ENCODE measurements around the gene ZNF750.

The ZNF750 gene

DNA sequence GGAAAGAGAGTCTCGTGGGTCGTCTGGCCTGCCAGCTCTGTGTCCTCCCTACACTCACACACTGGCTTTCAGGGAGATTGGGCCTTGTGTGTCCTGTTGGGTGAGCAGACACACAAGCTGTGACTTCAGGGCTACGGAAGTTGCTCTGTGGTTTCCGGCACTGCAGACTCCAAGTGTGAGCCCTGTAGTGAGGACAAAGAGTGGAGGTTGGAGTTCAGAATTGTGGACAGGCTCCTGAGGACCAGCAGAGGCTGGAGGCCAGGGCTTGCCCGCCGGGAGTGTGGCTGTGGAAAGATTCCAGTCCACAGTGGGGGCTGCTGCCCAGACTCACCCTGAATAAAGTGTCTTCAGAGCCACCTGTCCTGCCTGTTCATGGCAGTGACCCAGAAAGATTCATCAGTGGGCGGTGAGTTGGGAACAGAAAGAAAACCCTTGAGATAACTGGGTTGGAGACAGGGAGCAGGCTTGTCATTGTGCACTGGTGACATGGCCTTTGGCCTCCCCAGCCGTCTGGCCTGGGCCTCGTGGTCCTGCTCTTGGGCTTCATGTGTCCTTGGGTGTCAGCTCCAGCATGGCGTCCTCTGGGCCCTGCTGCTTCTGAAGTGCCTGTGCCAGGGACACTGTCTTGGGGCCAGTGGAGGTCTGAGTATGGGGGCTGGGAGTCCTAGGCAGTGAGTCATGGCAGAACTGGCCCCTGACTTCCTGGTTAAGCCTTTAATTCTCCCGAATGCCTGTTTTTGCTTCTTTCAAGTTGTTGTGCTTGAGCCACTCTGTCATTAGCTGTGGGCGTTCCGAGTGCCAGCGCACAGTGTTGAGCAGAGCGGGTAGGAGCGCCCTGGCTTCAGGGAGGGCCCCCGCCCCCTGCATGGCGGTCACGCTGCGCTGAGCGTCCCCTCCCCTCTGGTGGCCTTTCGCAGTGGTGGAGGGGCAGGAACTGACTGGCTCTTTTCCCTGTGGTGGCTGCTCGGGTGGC is 19.9 kb upstream of the ZNF750 start:
- DNase-seq = peak; percentile 69

DNA sequence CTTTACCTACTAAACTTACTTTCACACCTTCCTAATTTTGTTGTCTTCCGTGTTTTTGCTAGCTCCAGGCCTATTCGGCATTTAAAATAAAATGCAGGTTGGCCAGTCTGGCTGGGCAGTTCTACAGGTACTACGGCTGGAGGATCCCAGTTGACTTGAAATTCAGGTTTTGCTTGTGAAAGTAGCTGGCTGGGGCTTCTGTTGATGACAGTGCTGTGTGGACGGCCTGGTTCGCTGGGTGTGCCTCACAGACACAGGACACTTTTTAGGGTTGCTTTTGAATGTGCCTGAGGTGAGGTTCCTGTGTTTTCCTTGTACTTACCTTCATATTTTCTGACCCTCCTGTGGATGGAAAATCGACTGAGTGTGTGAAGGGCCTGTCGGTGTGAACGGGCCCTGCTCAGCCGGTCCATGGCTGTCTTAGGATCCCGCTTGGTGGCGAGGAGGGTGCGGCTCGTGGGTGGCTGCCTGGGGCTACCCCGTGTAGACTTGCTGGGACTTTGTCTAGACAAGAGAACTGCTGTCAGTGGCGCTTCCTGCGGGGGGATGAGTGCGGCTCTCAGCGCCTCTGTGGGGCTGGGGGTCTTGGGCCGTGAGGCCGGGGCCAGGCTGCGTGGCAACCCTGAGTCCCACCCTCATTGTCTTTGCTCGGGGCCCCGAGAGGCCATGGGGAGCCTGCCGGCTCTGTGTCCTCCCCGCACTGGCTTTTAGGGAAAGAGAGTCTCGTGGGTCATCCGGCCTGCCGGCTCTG is 18.7 kb upstream of the ZNF750 start:
- DNase-seq = peak; percentile 41

DNA sequence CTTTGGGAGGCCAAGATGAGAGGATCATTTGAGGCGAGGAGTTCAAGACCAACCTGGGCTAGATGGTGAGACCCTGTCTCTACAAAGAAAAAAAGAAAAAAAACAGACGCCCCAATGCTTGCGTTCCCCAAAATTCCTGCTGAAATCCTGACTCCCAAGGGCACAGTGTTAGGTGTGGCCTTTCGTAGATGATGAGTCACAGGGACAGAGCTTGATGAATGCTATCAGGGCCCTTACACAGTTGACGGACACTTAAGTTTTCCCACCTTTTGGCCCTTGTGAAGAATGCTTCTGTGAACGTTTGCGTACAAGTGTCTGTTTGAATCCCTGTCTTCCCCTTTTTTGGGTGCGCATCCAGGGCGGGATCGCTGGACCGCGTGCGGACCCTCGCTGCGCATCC is 16.5 kb upstream of the ZNF750 start:
- no peak for DNase-seq

DNA sequence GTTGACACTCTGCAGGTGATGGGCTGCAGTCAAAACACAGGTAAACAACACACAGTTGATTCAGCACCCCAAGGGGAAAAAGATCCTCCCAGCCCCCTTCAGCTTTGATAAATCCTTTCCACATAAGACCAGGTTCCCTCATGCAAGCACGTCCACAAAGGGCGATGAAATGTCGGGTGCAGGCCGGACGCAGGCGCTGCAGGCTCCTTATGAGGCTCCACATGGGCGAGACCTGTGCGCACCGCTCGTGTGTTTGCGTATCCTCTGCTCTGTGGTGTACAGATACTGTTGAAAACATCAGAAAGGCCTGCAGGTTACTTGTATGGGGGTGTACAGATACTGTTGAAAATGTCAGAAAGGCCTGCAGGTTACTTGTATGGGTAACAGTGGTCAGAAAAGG is 14.4 kb upstream of the ZNF750 start:
- DNase-seq = no peak

DNA sequence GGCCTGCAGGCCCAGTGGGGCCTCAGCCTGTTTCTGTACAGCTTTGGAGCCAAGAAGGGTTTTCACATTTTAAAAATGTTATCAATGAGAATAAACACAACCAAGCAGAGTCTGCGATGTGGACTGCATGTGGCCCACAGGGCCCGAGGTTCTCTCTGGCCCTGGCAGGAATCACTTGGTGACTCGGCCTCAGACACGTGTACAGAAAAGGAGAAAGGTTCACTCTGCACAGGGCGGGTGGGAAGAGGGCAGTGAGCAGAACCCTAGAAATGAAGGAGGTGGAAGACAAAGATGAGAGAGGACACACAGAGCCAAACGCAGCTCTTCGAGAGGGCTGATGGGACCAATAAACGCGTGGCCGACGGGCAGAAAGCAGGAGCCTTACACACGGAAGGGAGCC is 11.6 kb upstream of the ZNF750 start:
- DNase-seq = no peak

DNA sequence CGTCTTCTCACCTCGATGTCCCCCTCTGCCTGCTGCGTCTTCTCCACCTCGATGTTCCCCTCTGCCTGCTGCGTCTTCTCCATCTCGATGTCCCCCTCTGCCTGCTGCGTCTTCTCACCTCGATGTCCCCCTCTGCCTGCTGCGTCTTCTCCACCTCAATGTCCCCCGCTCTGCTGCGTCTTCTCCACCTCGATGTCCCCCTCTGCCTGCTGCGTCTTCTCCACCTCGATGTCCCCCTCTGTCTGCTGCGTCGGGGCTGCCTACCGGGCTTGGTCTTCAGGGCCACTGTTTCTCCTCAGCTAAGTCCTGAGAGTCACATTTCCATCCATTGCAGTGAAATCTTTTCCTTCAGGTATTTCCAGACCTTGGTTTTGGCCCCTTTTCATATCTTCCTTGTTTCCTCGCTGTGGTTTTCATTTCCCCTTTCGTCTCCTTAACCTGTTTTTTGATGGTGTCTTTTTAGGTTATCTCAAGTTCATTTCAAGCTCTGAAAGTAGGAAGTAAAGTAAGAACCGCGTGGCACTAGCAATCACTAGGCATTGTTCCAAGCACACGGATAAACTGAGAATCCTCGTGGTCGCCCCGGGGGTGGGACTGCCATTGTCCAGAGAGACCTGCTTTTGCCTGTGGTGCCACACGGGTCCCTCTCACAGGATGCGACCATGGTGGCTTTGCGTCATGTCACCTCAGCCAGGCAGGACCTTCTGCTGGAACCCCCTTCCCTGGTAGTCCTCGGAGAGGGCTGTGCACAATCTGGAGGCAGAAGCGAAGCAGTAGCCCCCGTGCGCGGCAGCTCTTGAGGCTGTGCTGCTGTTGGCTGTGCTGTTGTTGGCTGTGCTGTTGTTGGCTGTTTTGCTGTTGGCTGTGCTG is 9.5 kb upstream of the ZNF750 start:
- no peak for DNase-seq

DNA sequence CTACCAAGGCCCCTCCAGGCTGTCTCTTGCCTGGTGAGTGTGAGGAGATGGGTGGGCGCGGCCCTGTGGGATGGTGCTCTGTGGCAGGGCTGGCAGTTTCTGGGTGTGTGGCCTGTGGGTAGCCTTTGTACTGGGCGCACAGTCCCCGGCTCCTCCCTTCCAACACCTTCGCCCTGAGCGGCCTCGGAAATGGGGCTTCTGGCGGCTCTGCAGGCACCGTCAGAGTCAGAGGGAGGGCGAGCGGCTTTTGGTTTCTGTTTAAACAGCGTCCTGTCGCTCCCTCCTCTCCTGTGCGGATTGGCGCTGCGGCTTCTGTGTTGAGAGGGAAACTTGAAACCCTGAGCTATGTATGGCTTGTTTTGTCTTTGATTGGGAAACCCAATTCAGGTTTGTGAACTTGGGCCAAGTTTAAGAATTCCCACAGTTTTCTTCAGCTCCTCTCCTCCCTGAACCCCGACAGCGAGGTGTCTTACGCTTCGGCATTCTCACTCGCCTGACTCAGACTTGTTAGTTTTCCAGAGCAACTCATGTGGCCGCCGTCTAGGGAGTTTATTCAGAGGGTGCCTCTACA is 8.3 kb upstream of the ZNF750 start:
- DNase-seq = peak; percentile 60

DNA sequence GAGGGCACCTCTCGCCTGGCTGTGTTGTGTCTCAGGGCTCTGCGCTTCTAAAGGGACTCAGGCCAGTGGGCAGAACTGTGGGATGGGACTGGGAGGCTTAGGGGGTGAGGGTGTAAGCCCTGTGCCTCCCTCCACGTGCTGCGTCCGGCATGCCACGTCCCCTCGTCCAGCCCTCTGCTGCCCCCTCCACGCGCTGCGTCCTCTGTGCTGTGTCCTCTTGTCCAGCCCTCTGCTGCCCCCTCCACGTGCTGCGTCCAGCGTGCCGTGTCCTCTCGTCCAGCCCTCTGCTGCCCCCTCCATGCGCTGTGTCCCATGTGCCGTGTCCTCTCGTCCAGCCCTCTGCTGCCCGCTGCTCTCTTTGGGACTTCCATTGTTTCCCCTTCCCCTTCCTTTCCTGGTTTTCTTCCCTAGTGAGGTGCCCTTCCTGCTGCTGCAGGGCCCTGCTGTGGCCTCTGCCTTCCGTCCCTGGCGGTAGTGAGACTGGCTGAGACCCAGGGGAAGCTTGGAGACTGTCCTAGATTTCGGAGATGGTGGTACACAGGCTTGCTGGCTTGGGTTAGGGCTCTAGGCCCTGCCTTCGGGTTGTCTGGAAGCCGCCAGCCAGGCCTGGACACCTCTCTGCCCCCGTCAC is 6.4 kb upstream of the ZNF750 start:
- DNase-seq = no peak

DNA sequence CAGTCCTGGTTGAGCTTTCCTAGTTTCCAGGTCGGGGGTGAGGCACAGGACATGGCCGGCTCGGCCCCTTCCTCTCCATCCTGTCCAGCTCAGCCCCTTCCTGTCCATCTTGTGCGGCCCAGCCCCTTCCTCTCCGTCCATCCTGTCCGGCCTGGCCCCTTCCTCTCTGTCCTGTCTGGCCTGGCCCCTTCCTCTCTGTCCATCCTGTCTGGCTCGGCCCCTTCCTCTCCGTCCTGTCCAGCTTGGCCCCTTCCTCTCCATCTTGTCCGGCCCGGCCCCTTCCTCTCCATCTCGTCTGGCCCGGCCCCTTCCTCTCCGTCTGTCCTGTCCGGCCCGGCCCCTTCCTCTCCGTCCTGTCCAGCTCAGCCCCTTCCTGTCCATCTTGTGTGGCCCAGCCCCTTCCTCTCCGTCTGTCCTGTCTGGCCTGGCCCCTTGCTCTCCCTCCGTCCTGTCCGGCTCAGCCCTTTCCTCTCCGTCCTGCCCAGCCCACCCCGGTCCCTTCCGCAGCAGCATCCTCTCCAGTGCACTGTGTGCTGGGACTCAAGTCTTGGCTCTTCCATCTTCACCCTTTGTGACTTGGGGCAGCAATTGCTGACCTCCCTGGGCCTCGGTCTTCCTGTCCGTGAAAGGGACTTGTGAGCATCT is 5.5 kb upstream of the ZNF750 start:
- no peak for DNase-seq

DNA sequence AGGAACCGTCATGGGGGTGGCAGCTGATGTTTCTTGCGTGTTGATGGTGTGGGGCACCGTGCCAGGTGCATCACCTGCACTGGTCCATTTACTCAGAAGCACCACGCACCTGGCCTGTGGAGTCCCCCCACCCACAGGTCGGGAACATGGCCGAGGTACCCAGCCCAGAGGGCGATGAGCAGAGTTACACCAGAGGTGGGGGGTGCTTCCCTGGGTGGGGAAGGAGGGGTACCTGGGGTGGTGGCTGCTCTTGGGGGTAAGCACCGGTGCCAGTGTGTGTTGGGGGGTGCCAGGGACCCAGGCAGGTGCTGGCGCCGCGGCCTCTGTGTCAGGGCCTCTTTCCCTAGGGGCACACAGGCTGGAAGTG is 5.0 kb upstream of the ZNF750 start:
- DNase-seq = no peak

DNA sequence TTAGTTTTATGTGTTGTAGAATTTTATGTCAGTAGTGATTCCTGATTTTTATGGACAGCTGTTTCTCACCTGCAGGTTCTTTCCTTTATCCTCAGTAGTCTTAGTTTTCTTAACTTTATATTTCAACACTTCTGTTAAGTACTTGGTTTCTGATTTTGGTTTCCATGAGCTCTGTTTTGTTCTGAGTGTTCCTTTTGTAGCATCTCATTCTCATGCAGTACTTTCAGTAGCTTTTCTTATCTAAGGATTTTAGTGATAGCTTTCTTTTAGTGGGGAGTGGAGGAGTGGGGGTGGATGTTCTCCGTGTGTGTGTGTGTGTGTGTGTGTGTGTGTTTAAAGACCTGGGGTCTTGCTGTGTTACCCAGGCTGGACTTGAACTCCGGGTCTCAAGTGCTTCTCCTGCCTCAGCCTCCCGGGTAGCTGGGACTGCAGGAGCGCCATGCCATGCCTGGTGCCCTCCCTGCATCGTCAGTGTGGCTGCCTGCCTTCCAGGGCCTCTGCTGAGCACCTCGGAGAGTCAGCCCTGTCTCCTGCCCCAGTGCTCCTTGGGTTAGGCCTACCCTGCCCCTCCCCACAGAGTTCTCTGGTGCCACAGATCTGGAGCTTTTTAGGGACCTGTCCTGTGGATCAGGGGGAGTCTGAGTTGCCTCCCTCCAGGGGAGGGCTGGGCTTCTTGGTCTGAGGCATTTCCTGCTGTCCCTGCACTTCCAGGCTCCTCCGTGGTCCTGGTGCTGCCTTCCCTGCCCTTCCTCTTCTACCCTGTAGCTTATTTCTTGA is 4.3 kb upstream of the ZNF750 start:
- DNase-seq = no peak

DNA sequence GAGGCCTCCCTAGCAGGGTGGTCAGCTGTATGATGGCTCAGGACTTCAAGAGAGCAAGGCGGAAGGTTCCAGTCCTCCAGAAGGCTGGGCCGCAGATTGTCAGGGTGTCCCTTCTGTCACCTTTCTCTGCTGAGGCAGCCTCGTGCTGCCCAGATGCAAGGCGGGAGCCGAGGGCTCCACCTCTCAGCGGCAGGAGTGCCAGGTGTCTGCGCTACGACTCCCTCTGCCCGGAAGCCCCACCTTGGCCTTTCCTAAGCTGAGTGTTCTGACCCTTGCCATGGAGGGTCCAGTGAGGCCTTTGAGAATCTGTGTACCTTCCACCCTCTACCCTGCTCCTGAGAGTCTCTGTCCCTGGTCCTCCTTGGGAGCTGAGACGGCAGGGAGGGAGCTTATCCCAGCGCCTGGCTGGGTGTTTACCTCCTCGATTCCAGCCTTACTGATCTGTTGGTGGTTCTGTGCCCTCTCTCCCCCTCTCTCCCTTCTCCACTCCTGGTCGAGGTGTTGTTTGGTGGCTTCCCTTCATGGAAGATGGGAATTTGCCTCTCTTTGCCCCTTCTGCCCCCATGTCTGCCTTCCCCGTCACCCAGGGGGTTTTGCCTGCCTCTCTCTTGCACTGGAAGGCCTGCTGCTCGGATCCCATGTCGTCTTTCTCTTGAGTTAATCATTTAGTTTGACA is 2.2 kb upstream of the ZNF750 start:
- no peak for DNase-seq

DNA sequence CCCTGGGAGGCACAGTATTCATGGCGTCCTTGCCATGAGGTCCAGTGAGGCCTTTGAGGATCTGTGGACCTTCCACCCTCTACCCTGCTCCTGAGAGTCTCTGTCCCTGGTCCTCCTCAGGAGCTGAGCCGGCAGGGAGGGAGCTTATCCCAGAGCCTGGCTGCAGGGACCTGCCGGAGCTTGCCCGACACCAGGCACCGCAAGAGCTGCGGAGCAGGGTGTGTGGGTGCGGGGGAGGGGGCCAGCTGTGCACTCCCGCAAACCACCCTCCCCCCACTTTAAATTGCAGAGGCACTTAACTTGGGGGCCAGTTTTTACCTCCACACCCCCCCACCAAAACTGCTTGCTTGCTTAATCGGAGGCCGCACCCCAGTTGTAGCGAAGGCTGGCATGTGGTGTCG is 609 bp upstream of the ZNF750 start:
- DNase-seq = no peak

DNA sequence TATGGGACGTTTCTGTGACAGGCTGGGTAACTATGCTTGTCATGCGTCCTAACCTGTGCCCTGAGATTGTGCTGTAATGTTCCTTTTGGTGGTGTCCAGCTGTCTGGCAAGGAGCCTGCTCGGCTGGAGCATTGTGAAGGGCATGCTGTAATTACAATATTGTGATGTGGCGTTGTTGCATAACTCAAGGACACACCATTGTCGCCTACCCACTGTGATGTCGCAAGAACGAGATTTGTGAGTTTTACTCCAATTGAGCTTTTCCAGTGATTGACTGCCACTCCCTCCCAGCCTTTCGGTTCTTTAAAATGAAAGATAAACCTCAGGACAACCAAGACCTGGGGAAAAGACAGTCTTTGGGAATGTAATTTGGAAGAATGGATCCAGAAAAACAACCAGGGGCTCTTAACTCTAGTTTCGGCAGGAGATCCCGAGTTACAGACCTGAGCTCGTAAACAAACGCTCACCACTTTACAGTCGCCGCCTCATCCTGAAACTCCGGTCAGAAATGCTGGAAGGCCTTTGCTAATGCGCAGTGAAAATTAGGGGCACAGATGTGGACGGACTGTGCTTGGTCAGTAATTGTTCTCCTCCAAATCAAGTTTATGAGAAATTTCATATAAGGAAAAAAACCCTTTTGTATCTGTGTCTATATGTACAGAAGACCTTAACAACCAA is 1.3 kb downstream of the ZNF750 start:
- DNase-seq = no peak

DNA sequence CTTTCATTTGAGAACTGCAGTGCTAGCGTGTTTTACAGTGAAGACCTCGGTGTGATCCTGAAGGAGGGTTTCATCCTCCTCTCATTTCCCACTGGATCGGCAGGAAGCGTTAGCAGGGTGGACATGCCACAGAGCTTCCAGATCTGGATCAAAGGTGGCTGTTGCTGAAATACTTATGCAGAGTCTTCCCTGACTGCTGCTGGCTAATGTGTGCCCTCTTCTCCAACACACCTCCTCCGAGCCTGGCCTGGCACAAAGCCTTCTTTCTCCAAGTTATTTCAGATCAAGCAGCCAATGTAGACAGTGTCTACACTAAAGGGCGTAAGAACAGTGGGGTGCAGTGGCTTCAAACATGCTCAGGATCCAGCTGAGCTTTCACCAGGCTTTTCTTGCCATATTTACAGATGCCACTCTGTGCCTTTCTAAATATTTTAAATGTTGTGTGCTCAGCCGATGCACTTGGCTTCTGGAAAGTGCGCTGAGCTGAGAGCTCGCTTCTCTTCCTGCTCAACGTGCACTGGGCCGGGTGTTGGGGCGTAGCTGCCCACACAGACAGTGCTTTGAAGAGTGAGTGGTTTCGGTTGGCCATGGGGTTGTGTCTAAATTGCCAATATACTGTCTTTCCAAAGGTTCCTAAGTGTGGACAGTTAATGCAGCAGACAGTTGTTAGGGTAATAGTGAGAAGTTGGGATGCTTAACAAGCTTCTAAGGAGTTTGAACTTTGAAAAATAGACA is 2.1 kb downstream of the ZNF750 start:
- DNase-seq = no peak

DNA sequence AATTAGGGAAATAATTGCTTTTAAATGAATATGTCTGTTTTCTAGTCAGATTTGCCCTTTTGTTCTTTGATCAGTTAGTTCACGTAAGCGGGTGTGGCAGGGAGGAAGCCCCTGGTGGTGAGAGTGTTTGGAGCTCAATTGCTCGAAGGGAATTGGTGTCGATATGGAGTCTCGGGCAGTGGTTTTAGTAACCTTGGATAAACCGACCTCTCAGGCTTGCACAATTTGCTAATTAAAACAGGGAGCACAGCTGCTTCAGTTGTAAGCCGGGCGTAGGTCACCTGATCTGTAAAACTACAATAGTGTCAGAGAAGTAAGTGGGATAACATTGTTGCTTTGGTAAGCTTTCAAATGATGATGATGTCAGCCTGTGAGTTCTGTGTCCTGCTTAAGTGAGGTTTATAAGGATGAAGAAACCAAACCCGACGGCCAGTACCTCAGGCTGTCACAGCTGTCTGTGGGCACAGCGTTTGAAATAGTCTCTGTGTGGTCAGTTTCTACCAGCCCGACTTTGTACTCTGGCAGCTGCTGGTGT is 2.9 kb downstream of the ZNF750 start:
- DNase-seq = no peak

DNA sequence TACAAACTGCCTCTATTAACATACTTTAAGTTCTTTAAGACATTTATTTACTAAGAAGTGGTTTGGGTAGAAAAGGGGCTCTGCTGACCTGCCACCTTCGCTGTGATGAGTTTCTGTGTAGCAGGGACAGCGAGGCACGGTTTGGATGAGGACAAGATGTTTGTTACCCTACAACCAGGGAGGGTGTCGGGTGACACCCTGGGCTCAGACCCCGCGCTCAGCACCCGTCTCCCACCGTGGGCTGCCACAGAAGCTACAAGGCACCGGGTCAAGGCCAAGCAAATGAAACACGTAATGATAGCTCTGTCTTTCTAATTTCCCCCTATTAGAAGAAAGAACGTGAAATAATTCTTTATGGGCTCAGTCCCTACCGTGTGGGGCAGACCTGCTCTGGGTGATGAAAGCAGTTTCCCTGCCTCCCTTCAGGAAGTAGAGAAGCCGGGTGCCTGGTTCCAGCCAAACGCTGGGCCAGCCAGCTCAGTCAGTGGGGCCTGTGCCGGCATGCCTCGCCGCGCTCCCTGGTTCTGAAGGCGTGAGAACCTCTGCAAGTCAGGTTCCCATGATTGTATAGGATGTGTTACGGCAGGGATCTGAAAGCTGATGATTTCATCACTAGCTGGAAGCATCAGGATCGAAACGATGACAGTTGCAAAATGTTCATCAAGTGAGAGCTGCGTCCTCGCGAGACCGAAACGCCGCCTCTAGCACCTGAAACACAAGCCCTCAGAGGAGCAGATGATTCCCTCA is 3.9 kb downstream of the ZNF750 start:
- no peak for DNase-seq

DNA sequence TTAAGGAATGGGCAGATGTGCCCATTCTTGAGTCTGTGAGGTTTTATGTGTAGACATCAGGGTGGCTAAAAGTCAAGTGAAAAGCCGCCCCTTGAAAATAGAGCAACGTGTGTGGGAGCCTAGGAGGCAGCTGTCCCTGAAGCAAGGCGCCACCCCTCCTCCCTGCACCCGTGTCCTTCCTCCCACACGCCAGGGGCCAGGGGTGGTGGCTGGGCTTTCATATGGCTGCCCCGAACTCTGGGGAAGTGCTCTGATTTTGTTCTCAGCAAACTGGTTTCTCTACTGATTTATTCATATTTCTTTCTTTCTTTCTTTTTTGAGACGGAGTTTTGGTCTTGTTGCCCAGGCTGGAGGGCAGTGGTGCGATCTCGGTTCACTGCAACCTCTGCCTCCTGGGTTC is 4.7 kb downstream of the ZNF750 start:
- DNase-seq = no peak

Data from CD4-positive, alpha-beta T cell treated with Interleukin-10 for 1 hour (primary cell).